Measurements from ENCODE around the gene GLS. TPM values are rescaled to one million over a fixed set of nuclear protein-coding genes. Genes with fewer than 3 reads are reported as not detected.
"Not testable (repeated sequence)": the region's sequence is repeated elsewhere in the genome, so short reads cannot be mapped to it uniquely, and the experiment has no call there.

GLS gene
- total RNA-seq, 2 donors from 2014 or later = 221 to 318 TPM

GRCh38 chr2:190994148-190994547, 113.5 kb downstream of the GLS start:
- Mint-ChIP-seq H3K4me1 (ENCODE audit: low read depth in 2 of 2) (peaks cover 37 to 39% of the 10 kb centered on the region in 2 donors), H3K36me3 (peaks cover 68% of the 10 kb centered on the region), H3K27ac (peak overlapping the region in 1 of 2 donors; percentile 64), H3K9me3 (peaks cover 4% of the 10 kb centered on the region), H3K27me3 (no peaks in the 10 kb centered on the region), H3K4me3 (no peak overlapping the region)
- ATAC-seq (no peak), DNase-seq (ENCODE audit: low spot score) (no peak)

- not testable (repeated sequence) for DNase-seq (ENCODE audit: low spot score); ATAC-seq; H3K4me3 Mint-ChIP-seq; H3K27me3 Mint-ChIP-seq; H3K9me3 Mint-ChIP-seq
- peaks cover 73% of the 10 kb centered on the region for H3K36me3 Mint-ChIP-seq
- peaks cover 48 to 50% of the 10 kb centered on the region in 2 donors for H3K4me1 Mint-ChIP-seq (ENCODE audit: low read depth in 2 of 2)
- peak overlapping the region; percentile 28 to 56 for H3K27ac Mint-ChIP-seq
Measured at GRCh38 chr2:190995315-190995714, 114.7 kb downstream of the GLS start.

GRCh38 chr2:190996338-190996946, 115.8 kb downstream of the GLS start:
- Mint-ChIP-seq H3K36me3 (peaks cover 81% of the 10 kb centered on the region), H3K27me3 (no peaks in the 10 kb centered on the region), H3K27ac (peak overlapping the region; percentile 56 to 77), H3K4me3 (no peak overlapping the region), H3K9me3 (peaks cover 4% of the 10 kb centered on the region), H3K4me1 (ENCODE audit: low read depth in 2 of 2) (peaks cover 58 to 61% of the 10 kb centered on the region in 2 donors)
- ATAC-seq = peak in 1 of 2 donors; percentile 47
- peak; percentile 74 for DNase-seq (ENCODE audit: low spot score)

GRCh38 chr2:190996947-190997346, 116.3 kb downstream of the GLS start:
- no peak for ATAC-seq
- H3K4me1 Mint-ChIP-seq (ENCODE audit: low read depth in 2 of 2) = peaks cover 59 to 66% of the 10 kb centered on the region in 2 donors
- peak overlapping the region; percentile 17 for H3K4me3 Mint-ChIP-seq
- peak overlapping the region; percentile 56 to 77 for H3K27ac Mint-ChIP-seq
- DNase-seq (ENCODE audit: low spot score) = no peak
- H3K36me3 Mint-ChIP-seq = peaks cover 83% of the 10 kb centered on the region
- no peaks in the 10 kb centered on the region for H3K27me3 Mint-ChIP-seq
- H3K9me3 Mint-ChIP-seq = peaks cover 4% of the 10 kb centered on the region

- peak overlapping the region; percentile 17 for H3K4me3 Mint-ChIP-seq
- H3K36me3 Mint-ChIP-seq = peaks cover 85% of the 10 kb centered on the region
- peaks cover 4% of the 10 kb centered on the region for H3K9me3 Mint-ChIP-seq
- peak overlapping the region; percentile 56 to 77 for H3K27ac Mint-ChIP-seq
- H3K4me1 Mint-ChIP-seq (ENCODE audit: low read depth in 2 of 2) = peaks cover 63 to 72% of the 10 kb centered on the region in 2 donors
- no peak for DNase-seq (ENCODE audit: low spot score)
- H3K27me3 Mint-ChIP-seq = no peaks in the 10 kb centered on the region
- no peak for ATAC-seq
Measured at GRCh38 chr2:190997526-190998113, 117.0 kb downstream of the GLS start.

GRCh38 chr2:190999058-190999457, 118.4 kb downstream of the GLS start:
- DNase-seq (ENCODE audit: low spot score) (peak; percentile 70), ATAC-seq (peak; percentile 83 to 89)
- H3K9me3 Mint-ChIP-seq = peaks cover 4% of the 10 kb centered on the region
- peak overlapping the region; percentile 20 for H3K4me3 Mint-ChIP-seq
- H3K36me3 Mint-ChIP-seq = peaks cover 87% of the 10 kb centered on the region
- H3K4me1 Mint-ChIP-seq (ENCODE audit: low read depth in 2 of 2) = peaks cover 64 to 77% of the 10 kb centered on the region in 2 donors
- no peaks in the 10 kb centered on the region for H3K27me3 Mint-ChIP-seq
- H3K27ac Mint-ChIP-seq = peak overlapping the region; percentile 47 to 62

- Mint-ChIP-seq H3K4me3 (peak overlapping the region; percentile 12), H3K4me1 (ENCODE audit: low read depth in 2 of 2) (peaks cover 61 to 80% of the 10 kb centered on the region in 2 donors), H3K27ac (peak overlapping the region; percentile 47 to 62), H3K9me3 (peaks cover 1% of the 10 kb centered on the region), H3K36me3 (peaks cover 89% of the 10 kb centered on the region), H3K27me3 (no peaks in the 10 kb centered on the region)
- no peak for DNase-seq (ENCODE audit: low spot score)
- ATAC-seq = no peak
Measured at GRCh38 chr2:190999949-191000665, 119.5 kb downstream of the GLS start.

GRCh38 chr2:191001032-191001431, 120.4 kb downstream of the GLS start:
- H3K4me3 Mint-ChIP-seq = peak overlapping the region; percentile 5
- DNase-seq (ENCODE audit: low spot score) = no peak
- peaks cover 84% of the 10 kb centered on the region for H3K36me3 Mint-ChIP-seq
- peaks cover 53 to 72% of the 10 kb centered on the region in 2 donors for H3K4me1 Mint-ChIP-seq (ENCODE audit: low read depth in 2 of 2)
- H3K9me3 Mint-ChIP-seq = no peaks in the 10 kb centered on the region
- ATAC-seq = peak in 1 of 2 donors; percentile 36
- peak overlapping the region; percentile 30 to 47 for H3K27ac Mint-ChIP-seq
- H3K27me3 Mint-ChIP-seq = no peaks in the 10 kb centered on the region

GRCh38 chr2:191001624-191002023, 121.0 kb downstream of the GLS start:
- ATAC-seq = no peak
- peaks cover 86% of the 10 kb centered on the region for H3K36me3 Mint-ChIP-seq
- peaks cover 51 to 72% of the 10 kb centered on the region in 2 donors for H3K4me1 Mint-ChIP-seq (ENCODE audit: low read depth in 2 of 2)
- H3K27ac Mint-ChIP-seq = peak overlapping the region; percentile 28 to 30
- DNase-seq (ENCODE audit: low spot score) = no peak
- H3K4me3 Mint-ChIP-seq = no peak overlapping the region
- no peaks in the 10 kb centered on the region for H3K27me3 Mint-ChIP-seq
- H3K9me3 Mint-ChIP-seq = no peaks in the 10 kb centered on the region

GRCh38 chr2:191003405-191004309, 123.0 kb downstream of the GLS start:
- H3K27me3 Mint-ChIP-seq = no peaks in the 10 kb centered on the region
- ATAC-seq = no peak
- H3K27ac Mint-ChIP-seq = peak overlapping the region; percentile 0 to 37
- H3K4me1 Mint-ChIP-seq (ENCODE audit: low read depth in 2 of 2) = peaks cover 49 to 76% of the 10 kb centered on the region in 2 donors
- no peaks in the 10 kb centered on the region for H3K9me3 Mint-ChIP-seq
- DNase-seq (ENCODE audit: low spot score) = no peak
- peak overlapping the region; percentile 26 for H3K4me3 Mint-ChIP-seq
- peaks cover 84% of the 10 kb centered on the region for H3K36me3 Mint-ChIP-seq

- H3K27me3 Mint-ChIP-seq = no peaks in the 10 kb centered on the region
- no peaks in the 10 kb centered on the region for H3K9me3 Mint-ChIP-seq
- peaks cover 69% of the 10 kb centered on the region for H3K36me3 Mint-ChIP-seq
- no peak for DNase-seq (ENCODE audit: low spot score)
- H3K4me1 Mint-ChIP-seq (ENCODE audit: low read depth in 2 of 2) = peaks cover 29 to 63% of the 10 kb centered on the region in 2 donors
- peak in 1 of 2 donors; percentile 17 for ATAC-seq
- H3K4me3 Mint-ChIP-seq = no peak overlapping the region
- peak overlapping the region in 1 of 2 donors; percentile 49 for H3K27ac Mint-ChIP-seq
Measured at GRCh38 chr2:191006297-191006696, 125.7 kb downstream of the GLS start.

GRCh38 chr2:191006997-191007783, 126.6 kb downstream of the GLS start:
- DNase-seq (ENCODE audit: low spot score) = no peak
- Mint-ChIP-seq H3K27ac (peak overlapping the region; percentile 4 to 49), H3K36me3 (peaks cover 62% of the 10 kb centered on the region), H3K27me3 (no peaks in the 10 kb centered on the region), H3K9me3 (no peaks in the 10 kb centered on the region), H3K4me3 (peak overlapping the region; percentile 14), H3K4me1 (ENCODE audit: low read depth in 2 of 2) (peaks cover 29 to 54% of the 10 kb centered on the region in 2 donors)
- ATAC-seq = no peak
